ENCODE results near the gene EIF2B5.
"Not testable (repeated sequence)": the region's sequence is repeated elsewhere in the genome, so short reads cannot be mapped to it uniquely, and the experiment has no call there.

EIF2B5 gene

DNA sequence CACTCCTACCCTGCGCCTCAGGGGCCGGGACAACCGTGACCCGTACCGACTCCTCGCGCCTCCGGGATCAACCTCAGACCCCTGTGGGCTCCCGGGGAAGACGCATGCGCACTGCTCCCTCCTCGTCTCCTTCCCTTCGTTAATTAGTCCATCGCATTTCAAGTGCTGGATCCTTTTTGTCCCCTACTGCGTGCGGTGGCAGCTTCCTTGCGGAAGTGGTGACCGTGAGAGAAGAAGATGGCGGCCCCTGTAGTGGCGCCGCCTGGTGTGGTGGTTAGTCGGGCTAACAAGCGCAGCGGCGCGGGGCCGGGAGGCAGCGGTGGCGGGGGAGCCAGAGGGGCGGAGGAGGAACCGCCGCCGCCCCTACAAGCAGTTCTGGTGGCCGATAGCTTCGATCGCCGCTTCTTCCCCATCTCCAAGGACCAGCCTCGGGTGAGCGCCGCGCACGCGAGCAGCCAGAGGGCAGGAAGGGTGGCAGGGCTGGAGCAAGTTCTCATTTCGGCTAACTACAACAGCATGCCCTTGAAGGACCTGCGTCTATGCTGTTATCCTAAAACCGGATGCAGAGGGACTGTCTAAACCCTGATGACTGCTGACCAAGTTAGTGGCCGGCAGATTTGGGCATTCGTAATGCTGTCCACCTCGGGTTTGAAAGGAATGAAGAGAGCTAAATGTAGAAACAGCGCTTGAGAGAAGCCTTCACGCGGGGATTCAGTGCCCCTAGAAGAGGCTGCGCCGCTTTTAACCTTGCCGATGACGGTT lies at the start of gene EIF2B5:
TSS of gene EIF2B5 (plus strand) at position 210 of the 762 bp plus-strand sequence. CDS start at position 238, 28 bp downstream.
- FAIRE-seq = no peak

- FAIRE-seq = no peak
Measured at GRCh38 chr3:184085389-184085852, 49.7 kb upstream of the EIF2B5 start.

GRCh38 chr3:184092199-184092598 lies 43.0 kb upstream of the EIF2B5 start:
- no peak for FAIRE-seq

DNA sequence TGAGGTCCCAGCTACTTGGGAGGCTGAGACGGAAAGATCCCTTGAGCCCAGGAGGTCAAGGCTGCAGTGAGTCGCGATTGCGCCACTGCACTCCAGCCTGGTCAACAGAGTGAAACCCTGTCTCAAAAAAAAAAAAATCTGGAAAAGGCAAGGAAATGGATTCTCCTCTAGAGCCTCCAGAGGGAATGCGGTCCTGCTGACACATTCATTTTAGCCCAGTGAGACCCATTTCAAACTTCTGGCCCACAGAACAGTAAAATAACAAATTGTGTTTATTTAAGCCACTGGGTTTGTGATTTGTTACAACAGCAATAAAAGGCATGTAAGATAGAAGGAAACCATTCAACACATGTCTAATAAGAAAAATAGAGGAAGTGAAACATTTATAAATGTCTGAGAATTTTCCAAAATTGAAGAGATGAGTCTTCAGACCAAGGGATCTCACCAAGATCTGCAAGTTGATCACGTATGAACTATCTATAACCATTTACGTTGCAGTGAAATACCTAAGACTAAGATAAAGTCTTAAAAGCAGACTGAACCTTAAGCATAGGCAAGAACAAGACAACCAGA lies 38.3 kb upstream of the EIF2B5 start, which contains the start of gene HTR3E:
TSS of gene HTR3E (plus strand) at position 254 of the 573 bp plus-strand sequence. CDS start 466 bp downstream, outside the sequence.
- no peak for FAIRE-seq

DNA sequence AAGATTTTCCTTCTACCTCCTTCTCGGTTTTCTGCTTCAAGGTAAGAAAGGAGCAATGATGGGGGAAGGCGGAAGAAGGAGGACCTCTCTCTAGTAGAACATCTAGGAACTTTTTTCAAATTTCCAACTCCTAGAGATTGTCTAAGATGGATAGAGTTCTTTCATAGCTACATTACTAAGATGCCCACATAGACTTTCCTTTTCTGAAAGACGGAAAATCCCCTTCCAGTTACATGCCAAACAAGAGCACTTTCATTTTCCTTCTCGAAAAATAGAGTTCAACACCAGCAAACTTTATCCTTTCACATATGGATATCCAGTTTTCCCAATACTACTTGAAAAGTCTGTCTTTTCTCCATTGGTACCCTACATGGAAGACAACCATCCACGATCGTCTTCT lies 37.6 kb upstream of the EIF2B5 start:
- no peak for FAIRE-seq

GRCh38 chr3:184099806-184100686 lies 35.1 kb upstream of the EIF2B5 start:
- FAIRE-seq = no peak

GRCh38 chr3:184110316-184110725 lies 24.8 kb upstream of the EIF2B5 start:
- FAIRE-seq = no peak

GRCh38 chr3:184116017-184116416 lies 19.1 kb upstream of the EIF2B5 start:
- FAIRE-seq = no peak

GRCh38 chr3:184117636-184118035 lies 17.5 kb upstream of the EIF2B5 start:
- FAIRE-seq = no peak

DNA sequence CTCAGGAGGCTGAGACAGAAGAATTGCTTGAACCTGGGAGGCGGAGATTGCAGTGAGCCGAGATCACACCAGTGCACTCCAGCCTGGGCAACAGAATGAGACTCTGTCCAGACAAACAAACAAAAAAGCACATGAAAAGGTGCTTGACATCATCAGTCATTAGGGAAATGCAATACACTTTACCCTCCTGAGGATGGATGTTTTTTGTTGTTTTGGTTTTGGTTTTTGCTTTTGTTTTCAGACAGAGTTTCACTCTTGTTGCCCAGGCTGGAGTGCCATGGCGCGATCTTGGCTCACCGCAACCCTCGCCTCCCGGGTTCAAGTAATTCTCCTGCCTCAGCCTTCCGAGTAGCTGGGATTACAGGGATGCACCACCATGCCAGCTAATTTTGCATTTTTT lies 14.1 kb upstream of the EIF2B5 start:
- not testable (repeated sequence) for FAIRE-seq

DNA sequence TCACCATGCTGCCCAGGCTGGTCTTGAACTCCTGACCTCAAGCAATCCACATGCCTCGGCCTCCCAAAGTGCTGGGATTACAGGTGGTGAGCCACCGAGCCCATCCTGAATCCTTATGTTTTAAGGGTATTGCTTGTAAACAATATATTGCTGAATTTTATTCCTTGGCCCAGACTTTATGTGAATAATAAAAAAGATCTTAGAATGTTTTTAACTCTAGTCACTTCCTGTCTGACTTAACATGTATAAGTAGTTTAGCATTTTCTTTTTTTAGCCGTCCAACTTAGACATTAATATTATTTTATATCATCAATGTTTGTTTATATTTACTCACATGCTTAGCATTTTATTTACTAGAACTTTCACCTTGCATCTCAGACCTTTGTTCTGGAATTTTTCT lies 9.2 kb upstream of the EIF2B5 start:
- FAIRE-seq = no peak

DNA sequence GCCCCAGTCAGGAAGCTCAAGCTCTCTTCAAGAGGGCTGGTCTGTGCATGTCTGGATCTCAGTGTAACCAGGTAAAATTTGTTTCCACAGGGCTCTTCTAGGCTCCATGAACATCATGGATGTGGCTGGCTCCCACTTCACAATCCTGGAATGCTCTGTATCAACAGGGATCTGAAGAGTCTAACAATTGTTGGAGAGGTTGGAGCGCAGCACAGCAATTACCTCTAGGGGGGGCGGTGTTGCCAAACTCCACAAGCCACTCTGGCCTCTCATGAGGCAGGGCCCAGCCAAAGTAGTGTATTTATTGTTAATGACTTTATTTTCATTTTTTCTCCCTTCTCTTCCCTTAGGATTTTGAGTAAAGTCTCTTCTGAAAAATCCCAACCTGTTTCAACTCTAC lies 6.1 kb upstream of the EIF2B5 start:
- no peak for FAIRE-seq

- FAIRE-seq = no peak
Measured at GRCh38 chr3:184132945-184133344, 2.2 kb upstream of the EIF2B5 start.

GRCh38 chr3:184133840-184134745 lies 1.1 kb upstream of the EIF2B5 start:
- no peak for FAIRE-seq

- no peak for FAIRE-seq
Measured at GRCh38 chr3:184134746-184135148, 411 bp upstream of the EIF2B5 start.

GRCh38 chr3:184135911-184136260 lies 728 bp downstream of the EIF2B5 start:
- FAIRE-seq = no peak

GRCh38 chr3:184140436-184140835 lies 5.3 kb downstream of the EIF2B5 start:
- no peak for FAIRE-seq

DNA sequence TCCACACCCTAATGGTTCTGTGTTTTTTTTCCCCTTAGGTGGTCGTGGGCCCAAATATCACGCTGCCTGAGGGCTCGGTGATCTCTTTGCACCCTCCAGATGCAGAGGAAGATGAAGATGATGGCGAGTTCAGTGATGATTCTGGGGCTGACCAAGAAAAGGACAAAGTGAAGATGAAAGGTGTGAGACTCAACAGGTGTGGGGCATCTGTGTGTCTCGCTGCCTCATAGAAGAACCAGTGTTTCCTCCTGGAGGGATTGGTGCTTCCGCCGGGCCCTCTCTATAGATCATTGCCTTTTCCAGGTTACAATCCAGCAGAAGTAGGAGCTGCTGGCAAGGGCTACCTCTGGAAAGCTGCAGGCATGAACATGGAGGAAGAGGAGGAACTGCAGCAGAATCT lies 7.0 kb downstream of the EIF2B5 start:
- no peak for FAIRE-seq

- FAIRE-seq = no peak
Measured at GRCh38 chr3:184143327-184143726, 8.2 kb downstream of the EIF2B5 start.

DNA sequence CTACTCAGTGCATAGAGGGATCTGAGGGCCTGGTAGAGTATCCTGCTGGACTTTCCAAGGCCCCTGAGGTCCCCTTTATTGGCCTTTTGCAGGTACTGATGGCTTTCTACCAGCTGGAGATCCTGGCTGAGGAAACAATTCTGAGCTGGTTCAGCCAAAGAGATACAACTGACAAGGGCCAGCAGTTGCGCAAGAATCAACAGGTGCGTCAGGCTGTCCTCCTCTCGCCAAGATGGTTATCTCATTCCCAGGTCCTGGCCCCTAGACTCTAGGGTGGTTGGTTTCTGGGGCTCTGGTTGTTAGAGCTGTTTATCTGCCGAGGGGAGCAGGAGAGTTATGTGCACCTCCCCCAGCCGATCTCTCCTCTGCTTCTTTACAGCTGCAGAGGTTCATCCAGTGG lies 9.3 kb downstream of the EIF2B5 start:
- no peak for FAIRE-seq

DNA sequence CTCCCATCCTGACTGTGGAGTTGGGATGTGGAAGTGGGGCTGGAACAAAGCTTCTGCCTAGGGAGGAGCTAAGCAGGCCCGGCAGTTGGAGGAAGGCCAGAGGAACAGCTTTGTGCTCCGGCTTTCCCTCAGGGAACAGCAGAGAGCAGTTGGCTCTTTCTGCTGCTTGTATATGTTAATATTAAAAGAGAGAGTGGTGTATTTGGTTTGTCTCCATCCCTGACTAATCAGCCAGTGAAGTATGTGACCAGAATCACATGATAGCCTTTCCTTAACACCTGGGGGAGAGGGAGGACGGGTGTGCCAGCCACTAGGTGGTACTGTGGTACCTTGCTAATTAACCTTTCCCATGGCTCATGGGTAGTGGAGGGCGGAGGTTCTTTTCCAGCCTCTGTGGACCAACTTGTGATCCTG lies 10.0 kb downstream of the EIF2B5 start:
- peak; percentile 97 for FAIRE-seq

- FAIRE-seq = no peak
Measured at GRCh38 chr3:184145751-184146270, 10.7 kb downstream of the EIF2B5 start.
